ENCODE results near the gene LCE4A. TPM values are rescaled to one million over a fixed set of nuclear protein-coding genes. Genes with fewer than 3 reads are reported as not detected.

Gene LCE4A
- polyA plus RNA-seq, 2 of the 4 experiments (the other 2 are of a cell fraction), result not detected

GRCh38 chr1:152747831-152748230 lies 39.9 kb downstream of the LCE4A start:
- ChIA-PET POLR2A (no interaction called here), CTCF (no interaction called here)
- no peak overlapping the region for H3K4me2 ChIP-seq
- FAIRE-seq (no peak), DNase-seq (ENCODE audit: low read depth in 1 of 2, low spot score in 1 of 2) (no peak), ATAC-seq (no peak)
- no peaks in the 10 kb centered on the region for H3K9me3 ChIP-seq
- no peaks in the 10 kb centered on the region for H3K4me1 ChIP-seq
- 3% methylated on average over 1 of the region's 1 CpG for WGBS (ENCODE audit: missing lambda C conversion rate)
- no peak overlapping the region for H3K4me3 ChIP-seq
- TF ChIP-seq JUNB (IDR thresholded peaks at IDR 0.05), result no peak
- no peak for TF ChIP-seq KDM1A (IDR thresholded peaks at IDR 0.05; ENCODE audit: low read depth)
- TF ChIP-seq CHD2 (IDR thresholded peaks at IDR 0.05; ENCODE audit: low read length, partially characterized antibody), result no peak
- no peak for TF ChIP-seq ATOH8 (CRISPR knock-in tag; IDR thresholded peaks at IDR 0.05; ENCODE audit: low read depth)
- no peak for TF ChIP-seq CHD4 (IDR thresholded peaks at IDR 0.05; ENCODE audit: borderline replicate concordance)
- TF ChIP-seq EHF (CRISPR knock-in tag; IDR thresholded peaks at IDR 0.05), result no peak
- TF ChIP-seq ELK1 (IDR thresholded peaks at IDR 0.05; ENCODE audit: low read depth, low read length), result no peak
- TF ChIP-seq NR3C1 (IDR thresholded peaks at IDR 0.05), result no peak
- no peak overlapping the region for H3K27ac ChIP-seq

GRCh38 chr1:152752225-152752624 lies 44.3 kb downstream of the LCE4A start:
- no peak overlapping the region for H3K4me3 ChIP-seq
- no peak overlapping the region for H3K4me2 ChIP-seq
- H3K27ac ChIP-seq, result no peak overlapping the region
- POLR2A ChIA-PET, result no interaction called here
- WGBS (ENCODE audit: missing lambda C conversion rate), result 0% methylated on average over 1 of the region's 1 CpG
- H3K4me1 ChIP-seq, result no peaks in the 10 kb centered on the region
- FAIRE-seq (no peak), ATAC-seq (peak; percentile 45 to 81; a peak in 4 of 6 replicates), DNase-seq (ENCODE audit: low read depth in 1 of 2, low spot score in 1 of 2) (peak in 1 of 2 experiments; percentile 43)
- no peaks in the 10 kb centered on the region for H3K9me3 ChIP-seq
- TF ChIP-seq ATOH8 (CRISPR knock-in tag; IDR thresholded peaks at IDR 0.05; ENCODE audit: low read depth) (no peak), HEYL (CRISPR knock-in tag; IDR thresholded peaks at IDR 0.05) (no peak), CHD2 (IDR thresholded peaks at IDR 0.05; ENCODE audit: low read length, partially characterized antibody) (no peak), HMGXB4 (CRISPR knock-in tag; IDR thresholded peaks at IDR 0.05; ENCODE audit: borderline replicate concordance) (no peak), ZFP36 (IDR thresholded peaks at IDR 0.05; ENCODE audit: borderline replicate concordance, partially characterized antibody) (no peak), FOSL2 (IDR thresholded peaks at IDR 0.05) (no peak), FOSL2 (CRISPR knock-in tag; IDR thresholded peaks at IDR 0.05) (0 out of 2 replicates have a peak, but pooled peaks have one; percentile 10), MYC (IDR thresholded peaks at IDR 0.05; ENCODE audit: borderline replicate concordance, low read length) (no peak), ESRRA (IDR thresholded peaks at IDR 0.05; ENCODE audit: borderline replicate concordance, low read length) (no peak), HOXA7 (CRISPR knock-in tag; IDR thresholded peaks at IDR 0.05) (no peak)
- CTCF ChIA-PET, result interaction anchor here (1.4 kb wide), 1 partner anchor 118 kb away, joined by 3 read pairs; no protein-coding TSS in a partner anchor

GRCh38 chr1:152753586-152753985 lies 45.6 kb downstream of the LCE4A start:
- H3K4me1 ChIP-seq, result no peaks in the 10 kb centered on the region
- FAIRE-seq (no peak), DNase-seq (ENCODE audit: low read depth in 1 of 2, low spot score in 1 of 2) (no peak), ATAC-seq (no peak)
- no peak overlapping the region for H3K27ac ChIP-seq
- CTCF ChIA-PET, result interaction anchor here (0.8 kb wide), 1 partner anchor 100 kb away, joined by 3 read pairs; no protein-coding TSS in a partner anchor
- H3K9me3 ChIP-seq, result no peaks in the 10 kb centered on the region
- POLR2A ChIA-PET, result no interaction called here
- TF ChIP-seq RNF2 (IDR thresholded peaks at IDR 0.05; ENCODE audit: borderline replicate concordance, low read depth) (peak; percentile 85), EHF (CRISPR knock-in tag; IDR thresholded peaks at IDR 0.05) (no peak), TP53 (CRISPR knock-in tag; IDR thresholded peaks at IDR 0.05) (no peak), HMGXB4 (CRISPR knock-in tag; IDR thresholded peaks at IDR 0.05; ENCODE audit: borderline replicate concordance) (no peak), CEBPB (IDR thresholded peaks at IDR 0.05) (no peak), CBX8 (IDR thresholded peaks at IDR 0.05) (peak; percentile 83)
- 0% methylated on average over 1 of the region's 1 CpG for WGBS (ENCODE audit: missing lambda C conversion rate)
- H3K4me3 ChIP-seq, result no peak overlapping the region
- H3K4me2 ChIP-seq, result no peak overlapping the region

Measured in A549 (cell line).